Central memory CD8-positive, alpha-beta T cell (primary cell): ENCODE measurements around the gene MAP3K10.
A peak's percentile ranks its signal among the peaks of the same experiment; 100 is the strongest.

Experiments used
- ATAC-seq: fragments of 150-1000 bp; cut with Tn5 transposase; replicated peaks from 2 replicates; pipeline ENCODE4 v1.10.0; 2022; ENCODE audit warnings: mild to moderate bottlenecking, moderate FRiP score, moderate number of reproducible peaks; ENCODE audit not compliant: poor library complexity, severe bottlenecking; ENCODE audit errors: extremely low read depth
- DNase-seq, 2 donors: peaks; one replicate each; pipeline ENCODE4 v3.0.0; 2021; ENCODE audit warnings: low spot score in 2 of 2
- H3K27ac Mint-ChIP-seq: one replicate; pipeline ENCODE4 v1.8.0; 2022; ENCODE audit warnings: low read depth, mild to moderate bottlenecking, moderate library complexity, mixed read lengths
- H3K27me3 Mint-ChIP-seq: one replicate; pipeline ENCODE4 v1.8.0; 2022; ENCODE audit warnings: mixed read lengths
- H3K36me3 Mint-ChIP-seq: one replicate; pipeline ENCODE4 v1.8.0; 2022; ENCODE audit warnings: mild to moderate bottlenecking, moderate library complexity, mixed read lengths; ENCODE audit not compliant: insufficient read depth
- H3K4me1 Mint-ChIP-seq: one replicate; pipeline ENCODE4 v1.8.0; 2022; ENCODE audit warnings: mixed read lengths
- H3K4me3 Mint-ChIP-seq: one replicate; pipeline ENCODE4 v1.8.0; 2022; ENCODE audit warnings: mild to moderate bottlenecking, moderate library complexity, mixed read lengths
- H3K9me3 Mint-ChIP-seq: one replicate; pipeline ENCODE4 v1.8.0; 2022; ENCODE audit warnings: mixed read lengths

Gene MAP3K10

GRCh38 chr19:40244579-40245317, 53.5 kb downstream of the MAP3K10 start:
- H3K9me3 Mint-ChIP-seq, result no peaks in the 10 kb centered on the region
- DNase-seq (no peak), ATAC-seq (no peak)
- peaks cover 32% of the 10 kb centered on the region for H3K4me1 Mint-ChIP-seq
- peaks cover 25% of the 10 kb centered on the region for H3K36me3 Mint-ChIP-seq
- H3K27ac Mint-ChIP-seq, result no peak overlapping the region
- H3K27me3 Mint-ChIP-seq, result no peaks in the 10 kb centered on the region
- no peak overlapping the region for H3K4me3 Mint-ChIP-seq

- H3K9me3 Mint-ChIP-seq, result no peaks in the 10 kb centered on the region
- H3K27me3 Mint-ChIP-seq, result no peaks in the 10 kb centered on the region
- peaks cover 22% of the 10 kb centered on the region for H3K36me3 Mint-ChIP-seq
- H3K4me1 Mint-ChIP-seq, result peaks cover 38% of the 10 kb centered on the region
- no peak overlapping the region for H3K4me3 Mint-ChIP-seq
- ATAC-seq (no peak), DNase-seq (no peak)
- H3K27ac Mint-ChIP-seq, result no peak overlapping the region
Observed at GRCh38 chr19:40245506-40246128, 54.4 kb downstream of the MAP3K10 start.

GRCh38 chr19:40246292-40247073, 55.3 kb downstream of the MAP3K10 start:
- no peak for DNase-seq
- Mint-ChIP-seq H3K27ac (no peak overlapping the region), H3K9me3 (no peaks in the 10 kb centered on the region), H3K27me3 (no peaks in the 10 kb centered on the region), H3K4me1 (peaks cover 38% of the 10 kb centered on the region), H3K36me3 (peaks cover 19% of the 10 kb centered on the region), H3K4me3 (no peak overlapping the region)
- ATAC-seq, result no peak

- ATAC-seq (no peak), DNase-seq (no peak)
- Mint-ChIP-seq H3K36me3 (peaks cover 19% of the 10 kb centered on the region), H3K4me1 (peaks cover 38% of the 10 kb centered on the region), H3K4me3 (no peak overlapping the region), H3K27me3 (no peaks in the 10 kb centered on the region), H3K27ac (no peak overlapping the region), H3K9me3 (no peaks in the 10 kb centered on the region)
Observed at GRCh38 chr19:40247178-40247577, 56.0 kb downstream of the MAP3K10 start.

GRCh38 chr19:40247735-40248262, 56.6 kb downstream of the MAP3K10 start:
- DNase-seq (no peak), ATAC-seq (no peak)
- H3K27me3 Mint-ChIP-seq, result no peaks in the 10 kb centered on the region
- H3K4me1 Mint-ChIP-seq, result peaks cover 45% of the 10 kb centered on the region
- H3K27ac Mint-ChIP-seq, result peak overlapping the region; percentile 72
- H3K9me3 Mint-ChIP-seq, result no peaks in the 10 kb centered on the region
- peaks cover 20% of the 10 kb centered on the region for H3K36me3 Mint-ChIP-seq
- no peak overlapping the region for H3K4me3 Mint-ChIP-seq

- Mint-ChIP-seq H3K27ac (peak overlapping the region; percentile 74), H3K27me3 (no peaks in the 10 kb centered on the region), H3K4me1 (peaks cover 45% of the 10 kb centered on the region), H3K36me3 (peaks cover 21% of the 10 kb centered on the region), H3K4me3 (no peak overlapping the region), H3K9me3 (no peaks in the 10 kb centered on the region)
- DNase-seq (no peak), ATAC-seq (no peak)
Observed at GRCh38 chr19:40249201-40249600, 58.0 kb downstream of the MAP3K10 start.

- no peak for DNase-seq
- H3K4me3 Mint-ChIP-seq, result no peak overlapping the region
- no peaks in the 10 kb centered on the region for H3K9me3 Mint-ChIP-seq
- no peaks in the 10 kb centered on the region for H3K27me3 Mint-ChIP-seq
- peak overlapping the region; percentile 74 for H3K27ac Mint-ChIP-seq
- peaks cover 40% of the 10 kb centered on the region for H3K4me1 Mint-ChIP-seq
- peaks cover 23% of the 10 kb centered on the region for H3K36me3 Mint-ChIP-seq
- no peak for ATAC-seq
Observed at GRCh38 chr19:40249781-40250180, 58.6 kb downstream of the MAP3K10 start.

- H3K27me3 Mint-ChIP-seq, result no peaks in the 10 kb centered on the region
- H3K27ac Mint-ChIP-seq, result no peak overlapping the region
- ATAC-seq (no peak), DNase-seq (no peak)
- no peaks in the 10 kb centered on the region for H3K9me3 Mint-ChIP-seq
- peaks cover 45% of the 10 kb centered on the region for H3K4me1 Mint-ChIP-seq
- peaks cover 31% of the 10 kb centered on the region for H3K36me3 Mint-ChIP-seq
- H3K4me3 Mint-ChIP-seq, result no peak overlapping the region
Observed at GRCh38 chr19:40251244-40251643, 60.0 kb downstream of the MAP3K10 start.

GRCh38 chr19:40251991-40252390, 60.8 kb downstream of the MAP3K10 start:
- H3K36me3 Mint-ChIP-seq, result peaks cover 30% of the 10 kb centered on the region
- DNase-seq (no peak), ATAC-seq (no peak)
- no peak overlapping the region for H3K27ac Mint-ChIP-seq
- no peaks in the 10 kb centered on the region for H3K9me3 Mint-ChIP-seq
- peaks cover 43% of the 10 kb centered on the region for H3K4me1 Mint-ChIP-seq
- no peak overlapping the region for H3K4me3 Mint-ChIP-seq
- no peaks in the 10 kb centered on the region for H3K27me3 Mint-ChIP-seq

GRCh38 chr19:40252395-40252794, 61.2 kb downstream of the MAP3K10 start:
- DNase-seq (no peak), ATAC-seq (no peak)
- Mint-ChIP-seq H3K4me1 (peaks cover 45% of the 10 kb centered on the region), H3K27me3 (no peaks in the 10 kb centered on the region), H3K9me3 (no peaks in the 10 kb centered on the region), H3K27ac (no peak overlapping the region), H3K4me3 (no peak overlapping the region), H3K36me3 (peaks cover 29% of the 10 kb centered on the region)

GRCh38 chr19:40253611-40254092, 62.4 kb downstream of the MAP3K10 start:
- H3K9me3 Mint-ChIP-seq, result no peaks in the 10 kb centered on the region
- DNase-seq (no peak), ATAC-seq (no peak)
- H3K4me3 Mint-ChIP-seq, result no peak overlapping the region
- no peak overlapping the region for H3K27ac Mint-ChIP-seq
- H3K4me1 Mint-ChIP-seq, result peaks cover 39% of the 10 kb centered on the region
- peaks cover 32% of the 10 kb centered on the region for H3K36me3 Mint-ChIP-seq
- H3K27me3 Mint-ChIP-seq, result no peaks in the 10 kb centered on the region

GRCh38 chr19:40254714-40255418, 63.6 kb downstream of the MAP3K10 start:
- Mint-ChIP-seq H3K4me1 (peaks cover 34% of the 10 kb centered on the region), H3K4me3 (no peak overlapping the region)

More at GRCh38 chr19:40254714-40255418, 63.6 kb downstream of the MAP3K10 start:
- DNase-seq, result no peak
- no peak for ATAC-seq
- H3K27me3 Mint-ChIP-seq, result no peaks in the 10 kb centered on the region
- peak overlapping the region; percentile 73 for H3K27ac Mint-ChIP-seq
- no peaks in the 10 kb centered on the region for H3K9me3 Mint-ChIP-seq
- H3K36me3 Mint-ChIP-seq, result peaks cover 31% of the 10 kb centered on the region
